ENCODE measurements around the gene CES2.
A peak's percentile ranks its signal among the peaks of the same experiment; 100 is the strongest.

GRCh38 chr16:66905633-66906539 lies 29.4 kb upstream of the CES2 start:
- TF ChIP-seq POLR2AphosphoS5 (IDR thresholded peaks at IDR 0.05) (peak in 1 of 3 donors; percentile 23), CTCF (IDR thresholded peaks at IDR 0.05) (no peak), POLR2A (IDR thresholded peaks at IDR 0.05) (no peak), EP300 (IDR thresholded peaks at IDR 0.05) (no peak)

Measured in stomach (tissue), 4 donors.